ENCODE data around the gene WNT9A.
"Not testable (repeated sequence)": the region's sequence is repeated elsewhere in the genome, so short reads cannot be mapped to it uniquely, and the experiment has no call there.

Gene WNT9A

GRCh38 chr1:227910511-227911153, 37.1 kb downstream of the WNT9A start:
- no peaks in the 10 kb centered on the region for H3K79me2 ChIP-seq (ENCODE audit: control insufficient read depth, low read length)
- H3F3A ChIP-seq (ENCODE audit: control insufficient read depth, insufficient read depth), result no peaks in the 10 kb centered on the region
- H3K27me3 ChIP-seq (ENCODE audit: control insufficient read depth, low read length), result no peaks in the 10 kb centered on the region
- H3K4me3 ChIP-seq (ENCODE audit: low read length), result no peak overlapping the region
- H4K20me1 ChIP-seq (ENCODE audit: control insufficient read depth, insufficient read depth, low read depth, low read length), result no peaks in the 10 kb centered on the region
- H3K27ac ChIP-seq (ENCODE audit: low read depth, low read length), result no peak overlapping the region
- TF ChIP-seq EZH2phosphoT487 (IDR thresholded peaks at IDR 0.05; ENCODE audit: borderline replicate concordance, low read length), result no peak
- TF ChIP-seq CTCF (IDR thresholded peaks at IDR 0.05; ENCODE audit: low read depth, low read length, poor library complexity, severe bottlenecking), result no peak
- no peaks in the 10 kb centered on the region for H3K36me3 ChIP-seq (ENCODE audit: control insufficient read depth, low read length)
- no peaks in the 10 kb centered on the region for H3K4me1 ChIP-seq (ENCODE audit: control insufficient read depth, low read length)
- no peak overlapping the region for H3K4me2 ChIP-seq (ENCODE audit: low read length)
- H3K9me2 ChIP-seq (replicated peaks; ENCODE audit: control insufficient read depth, low read length), result no peaks in the 10 kb centered on the region
- no peaks in the 10 kb centered on the region for H3K9me3 ChIP-seq (ENCODE audit: control insufficient read depth, insufficient read depth, low read length)

- H3K4me3 ChIP-seq (ENCODE audit: low read length); H3K27me3 ChIP-seq (ENCODE audit: control insufficient read depth, low read length); H3K27ac ChIP-seq (ENCODE audit: low read depth, low read length); H3K4me1 ChIP-seq (ENCODE audit: control insufficient read depth, low read length); H3K9me3 ChIP-seq (ENCODE audit: control insufficient read depth, insufficient read depth, low read length); H3K79me2 ChIP-seq (ENCODE audit: control insufficient read depth, low read length); H4K20me1 ChIP-seq (ENCODE audit: control insufficient read depth, insufficient read depth, low read depth, low read length); H3K36me3 ChIP-seq (ENCODE audit: control insufficient read depth, low read length); H3F3A ChIP-seq (ENCODE audit: control insufficient read depth, insufficient read depth); H3K9me2 ChIP-seq (replicated peaks; ENCODE audit: control insufficient read depth, low read length); H3K4me2 ChIP-seq (ENCODE audit: low read length): not testable (repeated sequence)
These were observed 37.8 kb downstream of the WNT9A start for GRCh38 chr1:227909923-227910328.

- Histone ChIP-seq H3K4me2 (ENCODE audit: low read length) (no peak overlapping the region), H3F3A (ENCODE audit: control insufficient read depth, insufficient read depth) (no peaks in the 10 kb centered on the region), H3K9me2 (replicated peaks; ENCODE audit: control insufficient read depth, low read length) (no peaks in the 10 kb centered on the region), H3K79me2 (ENCODE audit: control insufficient read depth, low read length) (no peaks in the 10 kb centered on the region), H3K9me3 (ENCODE audit: control insufficient read depth, insufficient read depth, low read length) (no peaks in the 10 kb centered on the region), H3K27me3 (ENCODE audit: control insufficient read depth, low read length) (no peaks in the 10 kb centered on the region), H3K4me3 (ENCODE audit: low read length) (no peak overlapping the region), H4K20me1 (ENCODE audit: control insufficient read depth, insufficient read depth, low read depth, low read length) (no peaks in the 10 kb centered on the region), H3K36me3 (ENCODE audit: control insufficient read depth, low read length) (no peaks in the 10 kb centered on the region), H3K27ac (ENCODE audit: low read depth, low read length) (no peak overlapping the region), H3K4me1 (ENCODE audit: control insufficient read depth, low read length) (no peaks in the 10 kb centered on the region)
- no peak for TF ChIP-seq CTCF (IDR thresholded peaks at IDR 0.05; ENCODE audit: low read depth, low read length, poor library complexity, severe bottlenecking)
- TF ChIP-seq EZH2phosphoT487 (IDR thresholded peaks at IDR 0.05; ENCODE audit: borderline replicate concordance, low read length), result no peak
These were observed 38.5 kb downstream of the WNT9A start for GRCh38 chr1:227909188-227909587.

- Histone ChIP-seq H3K27me3 (ENCODE audit: control insufficient read depth, low read length) (no peaks in the 10 kb centered on the region), H3K4me2 (ENCODE audit: low read length) (no peak overlapping the region), H3F3A (ENCODE audit: control insufficient read depth, insufficient read depth) (no peaks in the 10 kb centered on the region), H3K4me1 (ENCODE audit: control insufficient read depth, low read length) (no peaks in the 10 kb centered on the region), H3K79me2 (ENCODE audit: control insufficient read depth, low read length) (no peaks in the 10 kb centered on the region), H3K4me3 (ENCODE audit: low read length) (no peak overlapping the region), H4K20me1 (ENCODE audit: control insufficient read depth, insufficient read depth, low read depth, low read length) (no peaks in the 10 kb centered on the region), H3K27ac (ENCODE audit: low read depth, low read length) (no peak overlapping the region), H3K9me3 (ENCODE audit: control insufficient read depth, insufficient read depth, low read length) (no peaks in the 10 kb centered on the region), H3K9me2 (replicated peaks; ENCODE audit: control insufficient read depth, low read length) (no peaks in the 10 kb centered on the region), H3K36me3 (ENCODE audit: control insufficient read depth, low read length) (no peaks in the 10 kb centered on the region)
- no peak for TF ChIP-seq CTCF (IDR thresholded peaks at IDR 0.05; ENCODE audit: low read depth, low read length, poor library complexity, severe bottlenecking)
- no peak for TF ChIP-seq EZH2phosphoT487 (IDR thresholded peaks at IDR 0.05; ENCODE audit: borderline replicate concordance, low read length)
These were observed 39.4 kb downstream of the WNT9A start for GRCh38 chr1:227908359-227908758.
